ENCODE measurements around the gene AKAP5. TPM values are rescaled to one million over a fixed set of nuclear protein-coding genes. Genes with fewer than 3 reads are reported as not detected.
"Not testable (repeated sequence)": the region's sequence is repeated elsewhere in the genome, so short reads cannot be mapped to it uniquely, and the experiment has no call there.

Gene AKAP5
- total RNA-seq, 1 donor from 2014 or later: 0.68 TPM

DNA sequence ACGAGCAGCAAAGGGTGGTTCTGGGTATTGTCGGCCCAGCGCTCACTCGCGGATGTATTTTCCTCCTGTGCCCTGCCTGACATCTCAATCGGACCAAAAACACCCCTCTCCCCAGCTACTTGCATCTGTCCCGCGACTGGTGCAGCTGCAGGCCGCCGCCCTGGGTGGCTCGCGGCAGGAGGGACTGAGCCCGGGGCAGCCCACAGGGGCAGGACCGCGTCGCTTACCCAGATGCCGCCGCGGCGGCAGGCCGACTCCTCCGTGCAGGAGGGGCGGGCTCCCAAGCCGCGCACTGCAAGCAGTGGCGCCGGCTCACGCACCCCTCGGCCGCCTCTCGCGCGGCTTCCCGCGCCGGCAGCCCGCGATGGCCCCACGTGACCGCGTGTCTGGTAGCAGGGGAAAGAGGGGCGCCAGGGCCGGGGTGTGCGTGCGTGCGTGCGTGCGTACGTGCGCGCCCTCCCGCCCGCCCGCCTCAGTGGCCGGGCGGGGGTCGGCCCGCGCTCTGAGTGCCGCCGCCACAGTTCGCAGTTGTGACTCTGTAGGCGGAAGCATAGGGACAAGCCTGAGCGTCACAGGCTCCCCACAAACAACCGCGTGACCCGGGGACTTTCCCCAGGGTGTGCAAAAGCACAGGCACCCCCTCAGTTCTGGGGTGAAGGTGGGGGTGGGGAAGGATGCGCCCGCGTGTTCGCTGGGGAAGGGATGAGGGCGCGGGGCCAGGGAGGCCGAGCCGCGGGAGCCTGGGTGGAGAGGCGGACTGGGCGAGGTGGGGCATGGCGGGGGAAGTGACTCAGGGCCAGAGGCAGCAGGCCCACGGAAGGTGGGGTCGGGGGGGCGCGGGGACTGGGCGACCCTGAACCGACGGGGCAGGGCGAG, 38.4 kb downstream of the AKAP5 start, which contains the start of gene ZBTB25:
TSS of gene ZBTB25 (minus strand) at position 405 of the 876 bp plus-strand sequence. CDS start 13,305 bp downstream, outside the sequence.
- DNase-seq: peak; percentile 96

DNA sequence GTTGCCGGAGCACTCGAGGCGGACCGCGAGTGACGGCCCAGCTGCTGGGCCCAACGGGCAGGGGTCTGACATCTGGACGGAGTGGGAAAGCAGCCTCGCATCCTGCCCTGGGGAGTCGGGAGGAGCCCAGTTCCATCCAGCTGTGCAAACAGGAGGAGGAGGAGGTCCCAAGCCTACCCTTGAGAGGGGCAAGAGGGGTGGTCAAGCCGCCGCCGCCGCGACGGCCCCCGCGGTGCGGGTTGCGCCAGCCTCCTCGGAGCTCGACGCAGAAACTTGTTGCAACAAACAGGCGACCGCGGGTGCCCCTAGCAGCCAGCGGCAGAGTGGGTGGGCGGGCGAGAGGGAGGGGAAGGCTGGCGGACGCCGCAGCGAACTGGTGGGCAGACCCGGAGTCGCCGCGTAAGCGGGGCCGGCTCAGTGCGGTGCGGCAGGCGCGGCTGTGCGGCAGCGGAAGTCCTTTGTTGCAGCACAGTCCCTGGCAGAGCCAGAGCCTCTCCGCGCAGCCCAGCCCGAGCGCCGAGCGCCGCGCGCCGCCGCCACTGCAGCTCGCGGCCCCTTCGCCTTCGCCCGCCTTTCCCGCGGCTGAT, 39.1 kb downstream of the AKAP5 start, which contains the start of gene ZBTB1:
TSS of gene ZBTB1 (plus strand) at position 461 of the 587 bp plus-strand sequence. CDS start 16,735 bp downstream, outside the sequence.
- DNase-seq: peak; percentile 88

DNA sequence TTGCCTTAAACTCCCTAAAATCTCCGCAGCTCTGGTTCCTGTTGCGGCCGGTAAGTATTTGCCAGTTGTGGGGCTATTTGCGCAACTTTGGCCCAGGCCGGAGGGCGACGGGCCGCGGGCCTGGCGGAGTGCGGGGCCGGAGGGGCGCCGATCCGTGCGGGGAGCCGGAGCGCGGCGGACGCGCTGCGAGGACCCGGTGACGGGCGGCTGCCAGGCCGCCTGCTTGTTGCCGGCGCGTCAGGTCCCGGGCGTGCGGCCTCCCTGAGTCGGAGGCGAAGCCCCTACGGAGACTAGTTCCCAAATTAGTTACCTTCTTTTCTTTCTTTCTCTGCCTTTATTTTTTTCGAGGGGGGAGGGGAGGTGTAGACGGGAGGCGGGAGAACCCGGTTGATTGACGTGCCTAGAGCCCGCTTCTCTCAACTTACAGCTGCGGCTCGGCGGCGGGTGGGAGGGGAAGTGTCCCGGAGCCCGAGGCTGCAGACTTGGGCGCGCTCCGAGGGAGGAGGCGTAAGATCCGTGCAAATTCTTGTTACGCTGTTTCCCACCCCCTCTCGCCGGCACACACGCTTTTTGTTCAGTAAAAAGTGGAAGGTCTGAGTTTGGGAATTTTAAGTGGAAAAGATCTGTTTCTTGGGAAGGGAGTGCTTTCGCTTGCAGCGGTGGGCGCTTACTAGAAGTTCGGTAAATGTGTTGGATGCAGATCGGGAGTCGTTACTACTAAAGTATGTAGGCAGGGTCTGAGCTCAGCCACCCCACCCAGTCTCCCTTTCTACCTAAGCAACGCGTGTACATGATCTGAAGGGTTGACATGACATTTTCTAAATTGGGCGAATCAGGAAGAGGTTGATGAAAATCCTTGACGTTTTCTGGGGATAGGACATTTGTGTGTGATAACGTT, 39.8 kb downstream of the AKAP5 start:
- DNase-seq: peak; percentile 86

DNA sequence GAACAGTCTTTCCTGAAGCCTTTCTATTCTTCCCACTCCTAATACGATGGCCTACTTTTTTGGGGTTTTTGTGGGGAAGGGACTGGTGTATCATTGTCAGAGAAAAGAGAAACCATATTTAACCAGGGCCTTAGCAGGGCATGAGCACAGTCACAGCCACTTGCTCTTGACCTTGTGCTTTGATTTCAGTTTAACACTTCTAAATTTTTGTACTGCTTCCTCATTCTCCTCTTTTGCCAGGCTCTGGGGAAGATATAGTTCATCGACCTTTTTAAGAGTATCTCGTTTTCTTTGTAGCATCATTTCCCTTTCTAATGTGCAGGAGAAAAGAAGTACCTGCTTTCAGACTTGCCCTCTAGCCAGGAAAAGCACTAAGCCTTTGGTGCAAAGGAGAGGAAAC, 41.4 kb downstream of the AKAP5 start:
- no peak for DNase-seq

DNA sequence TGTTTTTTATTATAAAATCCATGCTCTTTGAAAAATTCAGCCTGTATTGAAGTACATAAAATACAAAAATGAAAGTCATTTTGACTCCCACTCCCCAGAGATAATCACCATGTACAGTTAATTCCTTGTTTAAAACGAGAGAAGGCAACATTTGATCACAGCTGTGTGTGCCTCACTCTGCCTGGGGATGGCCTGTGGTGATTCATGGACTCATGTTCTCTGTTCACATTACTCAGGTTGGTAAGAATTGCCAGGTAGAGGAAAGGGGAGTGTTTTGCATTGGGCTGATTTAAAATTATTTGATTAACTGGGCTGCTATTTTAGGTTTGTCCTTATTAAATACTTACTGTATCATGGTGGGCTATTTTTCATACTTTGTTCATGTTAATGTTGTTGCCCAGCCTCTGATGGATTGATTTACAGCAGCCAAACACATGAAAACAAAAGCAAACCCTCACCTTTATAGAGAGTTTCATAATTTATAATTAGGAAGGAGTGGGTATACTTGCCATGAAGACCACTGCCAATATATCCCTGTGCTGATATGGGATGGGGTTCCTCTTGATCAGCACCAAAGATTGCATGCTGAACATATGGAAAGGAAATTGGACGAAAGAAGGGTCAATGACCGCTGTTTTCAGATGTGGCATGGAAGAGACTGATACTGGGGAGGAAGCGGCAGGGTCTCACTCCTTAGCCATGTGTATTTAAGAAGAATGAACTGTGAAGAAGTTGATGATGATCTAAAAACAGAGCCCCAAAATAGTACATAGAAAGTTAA, 42.3 kb downstream of the AKAP5 start:
- DNase-seq: peak; percentile 36

DNA sequence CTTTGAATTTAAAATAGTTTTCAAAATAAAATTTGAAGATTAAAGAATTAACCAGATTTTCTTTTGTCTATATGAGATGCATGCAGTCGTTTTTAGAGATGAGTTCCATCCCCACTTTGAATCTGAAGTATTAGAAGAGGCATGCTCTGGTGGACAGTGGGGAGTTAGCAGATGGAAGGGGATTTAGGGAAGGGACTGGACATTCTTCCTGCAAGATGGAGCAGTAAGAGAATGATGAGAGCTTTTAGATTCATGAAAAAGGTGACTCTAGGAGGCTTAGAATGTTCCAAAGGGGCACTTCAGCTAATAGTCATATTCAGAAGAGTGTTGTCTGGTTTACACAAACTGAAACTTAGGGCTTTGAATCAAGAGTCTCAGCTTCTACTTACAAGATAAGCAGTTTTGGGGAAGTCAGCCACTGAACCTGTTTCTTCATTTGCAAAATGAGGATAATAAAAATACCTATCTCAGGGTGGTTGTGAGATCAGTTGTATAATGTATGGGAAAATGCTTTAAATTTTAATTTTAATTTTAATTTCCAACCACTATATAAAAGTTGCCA, 43.0 kb downstream of the AKAP5 start:
- DNase-seq: no peak

DNA sequence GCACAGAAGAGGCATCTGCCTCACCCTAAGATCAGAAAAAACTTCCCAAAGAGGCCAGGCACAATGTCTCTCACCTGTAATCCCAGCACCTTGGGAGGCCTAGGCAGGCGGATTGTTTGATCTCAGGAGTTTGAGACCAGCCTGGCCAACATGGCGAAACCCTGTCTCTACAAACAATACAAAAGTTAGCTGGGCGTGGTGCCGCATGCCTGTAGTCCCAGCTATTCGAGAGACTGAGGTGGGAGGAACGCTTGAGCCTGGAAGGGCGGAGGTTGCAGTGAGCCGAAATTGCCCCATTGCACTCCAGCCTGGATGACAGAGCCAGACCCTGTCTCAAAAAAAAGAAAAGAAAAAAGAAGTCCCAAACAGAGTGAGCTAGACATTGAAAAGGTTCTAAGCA, 43.7 kb downstream of the AKAP5 start:
- no peak for DNase-seq

DNA sequence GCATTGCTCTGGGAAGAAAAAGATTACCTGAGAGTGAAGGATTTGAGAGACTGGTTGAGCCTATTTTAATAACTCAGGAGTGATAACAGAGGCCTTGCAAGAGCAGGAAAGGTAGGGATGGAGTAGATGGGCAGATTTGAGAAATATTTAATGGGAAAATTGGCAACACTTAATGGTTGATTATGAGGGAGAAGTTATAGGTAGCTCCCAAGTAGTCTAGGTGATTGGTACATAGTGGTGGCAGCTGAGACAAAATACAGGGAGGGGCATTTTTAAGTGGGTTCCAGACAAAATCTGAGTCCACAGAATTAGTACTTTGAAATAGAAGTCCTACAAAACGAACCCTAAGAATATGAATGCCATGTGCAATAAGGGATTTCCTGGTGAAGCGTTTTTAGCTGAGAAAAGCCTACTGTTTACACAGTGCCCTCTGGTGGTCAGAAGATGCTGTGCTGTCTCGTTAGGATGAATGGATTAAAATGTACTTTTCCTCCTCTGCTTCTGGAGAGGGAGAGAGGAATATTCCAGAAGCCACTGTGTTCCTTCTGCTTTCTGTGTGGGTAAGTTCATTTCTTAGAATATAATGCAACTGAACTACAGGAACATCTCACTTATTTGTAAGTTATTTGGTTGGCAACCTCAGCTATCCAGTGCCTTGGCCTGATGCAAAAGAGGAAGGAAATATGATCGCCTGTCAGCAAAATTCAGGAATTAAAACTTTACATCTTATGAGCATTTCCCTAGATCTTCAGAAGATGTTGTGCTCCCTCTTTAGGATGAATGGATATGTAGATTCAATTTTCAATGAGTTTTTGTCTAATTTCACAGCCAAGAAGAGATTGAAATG, 45.7 kb downstream of the AKAP5 start:
- DNase-seq: peak; percentile 85

DNA sequence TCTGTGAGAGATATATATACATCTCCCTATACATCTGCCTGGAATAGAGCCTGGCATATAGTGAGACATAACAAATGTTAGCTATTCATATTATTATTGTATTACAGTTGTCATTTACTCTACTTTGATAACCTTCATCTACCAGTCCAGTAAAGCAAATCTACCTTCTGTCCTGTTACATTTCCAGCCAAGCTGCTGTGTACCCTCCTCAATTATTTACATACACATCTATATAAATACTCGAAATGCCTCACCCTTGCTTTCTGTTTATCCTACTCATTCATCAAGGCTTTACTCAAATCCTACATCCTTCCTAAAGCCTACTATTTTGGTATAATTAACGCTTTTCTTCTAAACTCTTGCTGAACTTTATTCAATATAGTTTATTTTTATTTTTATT, 48.0 kb downstream of the AKAP5 start:
- no peak for DNase-seq

DNA sequence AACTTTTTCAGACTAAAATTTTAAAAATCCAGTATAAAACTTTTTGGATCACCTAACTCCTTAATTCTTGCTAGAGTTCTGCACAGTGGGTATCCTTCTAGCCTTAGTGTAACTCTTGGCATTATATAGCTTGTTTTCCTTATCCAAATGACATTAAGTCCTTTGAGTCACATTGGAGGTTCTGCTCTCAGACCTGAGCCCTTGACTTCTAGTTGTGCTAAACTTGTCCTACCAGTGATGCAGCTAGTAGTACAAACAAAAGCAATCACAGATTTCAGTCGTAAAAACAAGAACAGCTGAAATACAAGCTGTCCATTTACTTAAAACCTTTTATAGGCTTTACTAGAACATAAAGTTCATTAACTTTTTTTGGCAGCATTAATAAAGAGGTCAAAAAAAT, 49.8 kb downstream of the AKAP5 start:
- no peak for DNase-seq

DNA sequence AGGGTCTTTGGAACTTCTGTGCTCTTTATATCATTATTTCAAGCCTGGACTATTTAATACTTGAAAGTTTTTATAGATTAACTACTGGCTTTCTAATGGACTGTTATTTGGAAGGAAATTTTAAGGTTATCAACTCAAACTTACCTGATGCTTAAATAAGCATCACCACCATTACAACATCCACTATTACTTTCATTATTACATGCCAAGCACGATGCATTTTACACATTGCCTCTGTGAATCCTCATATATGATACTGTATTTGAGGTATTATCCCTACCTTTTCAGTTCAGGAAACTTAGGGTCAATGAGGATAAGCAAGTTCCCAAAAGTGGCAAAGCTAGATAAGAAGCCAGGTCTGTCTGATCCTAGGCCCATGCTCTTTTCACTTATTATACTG, 51.7 kb downstream of the AKAP5 start:
- no peak for DNase-seq

DNA sequence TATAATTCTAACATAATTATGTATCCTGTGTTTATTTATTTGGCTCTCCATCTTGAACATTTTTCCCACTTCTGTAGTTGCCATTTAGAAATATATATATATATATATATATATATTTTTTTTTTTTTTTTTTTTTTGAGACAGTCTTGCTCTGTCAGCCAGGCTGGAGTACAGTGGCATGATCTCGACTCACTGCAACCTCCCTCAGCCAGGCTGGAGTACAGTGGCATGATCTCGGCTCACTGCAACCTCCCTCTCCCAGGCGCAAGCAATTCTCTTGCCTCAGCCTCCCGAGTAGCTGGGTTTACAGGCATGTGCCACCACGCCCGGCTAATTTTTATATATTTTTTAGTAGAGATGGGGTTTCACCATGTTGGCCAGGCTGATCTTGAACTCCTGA, 52.4 kb downstream of the AKAP5 start:
- DNase-seq: not testable (repeated sequence)

DNA sequence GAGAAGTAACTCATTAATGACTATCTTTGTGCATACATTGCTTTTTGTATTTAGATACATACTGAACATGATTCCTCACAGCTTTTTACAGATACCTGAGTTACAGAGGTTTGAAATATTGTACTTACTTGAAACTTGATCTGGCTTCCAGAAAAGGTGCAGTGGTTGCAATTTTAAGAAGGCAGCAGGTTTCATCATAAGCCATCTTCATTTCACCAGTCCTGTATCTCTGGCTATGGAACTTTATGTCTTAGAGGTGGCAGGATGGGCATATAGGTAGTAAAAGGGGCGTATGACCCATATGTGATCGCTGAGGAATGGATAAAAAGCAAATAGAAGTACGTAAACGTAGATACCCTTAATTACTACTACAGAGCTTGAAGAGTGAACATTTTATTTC, 52.9 kb downstream of the AKAP5 start:
- DNase-seq: no peak

DNA sequence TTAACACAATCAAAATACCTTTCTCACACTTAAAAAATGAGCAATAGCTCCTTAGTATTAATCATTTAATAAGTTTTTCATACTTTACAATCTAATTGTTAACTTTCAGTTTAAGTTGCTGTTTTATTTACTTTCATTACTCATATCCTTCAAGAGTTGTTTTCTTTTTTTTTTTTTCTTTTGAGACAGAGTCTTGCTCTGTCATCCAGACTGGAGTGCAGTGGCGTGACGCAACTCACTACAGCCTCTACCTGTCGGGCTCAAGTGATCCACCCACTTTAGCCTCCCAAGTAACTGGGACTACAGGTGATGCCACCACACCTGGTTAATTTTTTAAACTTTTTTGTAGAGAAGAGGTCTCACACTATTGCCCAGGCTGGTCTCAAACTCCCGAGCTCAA, 55.4 kb downstream of the AKAP5 start:
- DNase-seq: no peak

DNA sequence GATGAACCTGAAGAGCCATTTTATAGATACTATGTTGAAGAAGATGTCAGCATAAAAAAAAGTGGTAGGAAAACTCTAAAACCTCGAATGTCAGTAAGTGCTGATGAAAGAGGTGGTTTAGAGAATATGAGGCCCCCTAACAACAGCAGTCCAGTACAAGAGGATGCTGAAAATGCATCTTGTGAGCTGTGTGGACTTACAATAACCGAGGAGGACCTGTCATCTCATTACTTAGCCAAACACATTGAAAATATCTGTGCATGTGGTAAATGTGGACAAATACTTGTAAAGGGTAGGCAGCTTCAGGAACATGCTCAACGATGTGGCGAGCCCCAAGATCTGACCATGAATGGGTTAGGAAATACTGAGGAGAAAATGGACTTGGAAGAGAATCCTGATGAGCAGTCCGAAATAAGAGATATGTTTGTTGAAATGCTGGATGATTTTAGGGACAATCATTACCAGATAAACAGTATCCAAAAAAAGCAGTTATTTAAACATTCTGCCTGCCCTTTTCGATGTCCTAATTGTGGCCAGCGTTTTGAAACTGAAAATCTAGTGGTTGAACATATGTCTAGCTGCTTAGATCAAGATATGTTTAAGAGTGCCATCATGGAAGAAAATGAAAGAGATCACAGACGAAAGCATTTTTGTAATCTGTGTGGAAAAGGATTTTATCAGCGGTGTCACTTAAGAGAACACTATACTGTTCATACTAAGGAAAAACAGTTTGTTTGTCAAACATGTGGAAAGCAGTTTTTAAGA, 57.5 kb downstream of the AKAP5 start:
- no peak for DNase-seq

Other genes starting within 250 kb of the AKAP5 start
- 0.34 and 0.56 TPM in 2 replicates for gene ESR2, start 171.1 kb upstream of the AKAP5 start, total RNA-seq
- gene MTHFD1, start 77.1 kb upstream of the AKAP5 start, total RNA-seq: 39.8 and 112 TPM in 2 replicates
- gene ZBTB25, start 38.3 kb downstream of the AKAP5 start, total RNA-seq: 3.4 and 4.1 TPM in 2 replicates
- gene ZBTB1, start 39.3 kb downstream of the AKAP5 start, total RNA-seq: 52.8 and 61.3 TPM in 2 replicates
- gene HSPA2, start 75.2 kb downstream of the AKAP5 start, total RNA-seq: 5.4 and 7.0 TPM in 2 replicates
- gene PPP1R36, start 84.5 kb downstream of the AKAP5 start, total RNA-seq: 0.68 and 1.3 TPM in 2 replicates
- 9.2 and 9.4 TPM in 2 replicates for gene PLEKHG3, start 238.9 kb downstream of the AKAP5 start, total RNA-seq